GM19328 (cell line): Measurements from ENCODE around the gene CCNB1.
"Not testable (repeated sequence)": the region's sequence is repeated elsewhere in the genome, so short reads cannot be mapped to it uniquely, and the experiment has no call there.

ENCODE experiments used
- ATAC-seq: cut with Tn5 transposase; IDR thresholded peaks from one replicate; pipeline ENCODE4 v1.9.1; 2021; ENCODE audit warnings: mild to moderate bottlenecking, moderate library complexity; ENCODE audit not compliant: unreplicated experiment

Gene CCNB1

DNA sequence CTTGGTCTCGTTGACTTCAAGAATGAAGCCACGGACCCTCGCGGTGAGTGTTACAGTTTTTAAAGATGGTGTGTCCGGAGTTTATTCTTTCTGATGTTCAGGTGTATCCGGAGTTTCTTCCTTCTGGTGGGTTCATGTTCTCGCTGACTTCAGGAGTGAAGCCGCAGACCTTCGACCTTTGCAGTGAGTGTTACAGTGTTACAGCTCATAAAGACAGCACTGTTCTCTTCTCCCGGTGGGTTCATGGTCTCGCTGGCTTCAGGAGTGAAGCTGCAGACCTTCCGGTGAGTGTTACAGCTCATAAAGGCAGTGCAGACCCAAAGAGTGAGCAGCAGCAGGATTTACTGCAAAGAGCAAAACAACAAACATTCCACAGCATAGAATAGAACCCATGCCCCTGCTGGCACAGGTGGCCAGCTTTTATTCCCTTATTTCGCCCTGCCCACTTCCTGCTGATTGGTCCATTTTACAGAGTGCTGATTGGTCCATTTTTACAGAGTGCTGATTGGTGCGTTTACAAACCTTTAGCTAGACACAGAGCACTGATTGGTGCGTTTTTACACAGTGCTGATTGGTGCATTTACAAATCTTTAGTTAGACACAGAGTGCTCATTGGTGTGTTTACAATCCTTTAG lies 14.8 kb downstream of the CCNB1 start:
- not testable (repeated sequence) for ATAC-seq

DNA sequence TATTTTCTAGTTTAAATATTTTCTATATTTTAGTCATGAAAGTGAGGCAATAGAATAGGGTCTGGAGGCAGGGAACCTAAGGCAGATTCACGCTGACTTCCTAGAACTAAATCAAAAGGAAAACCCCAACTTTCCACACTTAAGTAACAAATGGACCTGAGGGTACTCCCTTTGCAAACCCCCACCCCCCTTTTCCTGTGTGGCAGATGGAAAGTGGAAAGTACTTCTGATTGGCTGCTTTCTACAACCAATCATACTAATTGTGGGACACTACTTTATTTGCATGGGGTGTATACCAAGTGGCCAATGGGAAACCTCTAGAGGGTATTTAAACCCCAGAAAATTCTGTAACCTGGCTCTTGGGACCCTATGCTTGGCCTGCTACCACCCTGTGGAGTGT lies 17.7 kb downstream of the CCNB1 start:
- ATAC-seq, result no peak

DNA sequence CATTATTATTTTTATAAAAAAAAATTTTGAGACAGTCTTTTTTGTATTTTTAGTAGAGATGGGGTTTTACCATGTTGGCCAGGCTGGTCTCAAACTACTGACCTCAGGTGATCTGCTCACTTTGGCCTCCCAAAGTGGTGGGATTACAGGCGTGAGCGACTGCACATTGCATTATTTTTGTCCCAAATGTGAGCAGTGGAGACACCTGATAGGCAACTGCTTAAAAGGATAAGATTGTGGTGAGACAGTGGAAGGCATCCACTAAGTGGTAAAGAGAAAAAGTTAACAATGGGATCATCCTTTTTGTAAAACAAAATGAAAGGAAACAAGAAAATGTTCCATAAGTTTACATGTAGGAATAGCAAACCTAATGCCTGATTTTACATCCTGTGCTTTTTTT lies 20.4 kb downstream of the CCNB1 start:
- no peak for ATAC-seq

DNA sequence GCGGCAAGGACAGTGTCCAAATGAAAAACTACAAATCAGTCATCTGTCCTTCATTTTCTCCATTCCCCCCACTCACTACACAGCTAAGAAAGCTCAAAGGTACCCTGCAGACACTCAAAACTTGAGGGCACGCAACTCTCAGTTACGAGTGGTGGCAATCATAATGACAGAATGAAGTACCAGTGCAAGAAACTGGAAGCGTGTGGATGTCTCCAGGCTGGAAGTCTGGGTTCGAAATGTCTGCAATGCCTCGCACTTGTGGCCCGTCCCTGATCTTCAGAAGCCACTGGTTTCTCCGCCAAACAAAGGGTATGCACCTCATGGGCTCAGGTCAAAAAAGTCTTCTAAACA lies 21.8 kb downstream of the CCNB1 start:
- ATAC-seq, result no peak

DNA sequence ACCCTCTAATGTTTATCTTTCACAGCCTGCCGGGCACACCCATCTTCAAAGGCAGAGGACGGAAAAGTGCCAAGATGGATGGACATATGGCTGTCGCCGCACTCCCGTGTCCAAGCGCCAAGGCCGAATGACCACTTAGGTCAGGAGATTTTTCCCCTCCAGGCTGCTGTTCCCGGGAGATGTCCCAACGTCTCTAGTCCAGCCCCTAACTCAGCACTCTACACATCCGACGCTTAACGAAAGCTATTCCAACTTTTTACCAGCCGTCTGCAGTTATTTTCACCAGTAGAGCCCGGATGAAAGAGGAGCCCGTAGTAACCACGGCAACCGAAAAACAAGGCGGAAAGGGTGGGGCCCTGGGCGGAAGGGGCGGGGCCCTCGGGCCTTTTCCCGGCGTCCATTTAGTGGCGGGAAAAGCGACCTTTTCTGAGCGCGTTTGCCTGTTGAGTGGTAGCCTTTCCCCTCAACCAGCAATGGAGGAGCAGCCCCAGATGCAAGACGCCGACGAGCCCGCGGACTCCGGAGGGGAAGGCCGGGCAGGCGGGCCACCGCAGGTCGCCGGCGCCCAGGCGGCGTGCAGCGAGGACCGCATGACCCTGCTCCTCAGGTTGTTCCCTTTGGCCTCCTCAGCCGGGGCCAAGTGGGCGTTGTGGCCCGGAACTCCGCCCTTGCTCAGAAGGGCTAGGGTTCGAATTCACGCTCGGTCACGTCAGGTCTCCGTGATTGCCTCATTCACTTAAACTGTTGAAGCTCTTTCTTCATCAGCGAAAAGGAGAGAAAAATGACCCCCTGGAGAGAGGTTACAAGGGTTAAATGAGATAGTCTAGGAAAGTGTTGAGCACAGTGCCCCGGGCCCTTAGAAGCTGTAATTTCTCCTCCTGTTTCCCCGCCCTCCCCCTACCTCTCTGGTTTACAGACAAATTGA lies 22.5 kb downstream of the CCNB1 start, which contains the start of gene CENPH:
Gene CENPH (plus strand): TSS at position 422 of the 925 bp plus-strand sequence. CDS start 52 bp downstream, at position 474.
- ATAC-seq, result peak; percentile 91

DNA sequence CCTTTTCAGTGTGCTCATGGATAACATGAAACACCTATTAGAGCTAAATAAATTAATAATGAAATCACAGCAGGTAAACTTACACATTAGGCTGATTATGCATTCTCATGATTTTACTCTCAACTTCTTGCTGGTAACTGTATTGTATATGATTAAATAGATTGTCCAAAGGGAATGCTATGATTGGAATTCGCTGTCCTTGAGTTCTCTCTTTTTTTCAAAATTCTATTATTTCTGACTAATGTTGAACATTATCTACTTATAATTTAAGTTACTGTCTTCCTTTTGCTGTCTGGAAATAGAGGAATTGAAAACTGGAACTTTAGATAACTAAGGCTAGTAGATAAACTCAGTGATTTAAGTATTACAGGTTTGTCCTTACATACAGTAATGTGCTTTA lies 35.5 kb downstream of the CCNB1 start:
- no peak for ATAC-seq

DNA sequence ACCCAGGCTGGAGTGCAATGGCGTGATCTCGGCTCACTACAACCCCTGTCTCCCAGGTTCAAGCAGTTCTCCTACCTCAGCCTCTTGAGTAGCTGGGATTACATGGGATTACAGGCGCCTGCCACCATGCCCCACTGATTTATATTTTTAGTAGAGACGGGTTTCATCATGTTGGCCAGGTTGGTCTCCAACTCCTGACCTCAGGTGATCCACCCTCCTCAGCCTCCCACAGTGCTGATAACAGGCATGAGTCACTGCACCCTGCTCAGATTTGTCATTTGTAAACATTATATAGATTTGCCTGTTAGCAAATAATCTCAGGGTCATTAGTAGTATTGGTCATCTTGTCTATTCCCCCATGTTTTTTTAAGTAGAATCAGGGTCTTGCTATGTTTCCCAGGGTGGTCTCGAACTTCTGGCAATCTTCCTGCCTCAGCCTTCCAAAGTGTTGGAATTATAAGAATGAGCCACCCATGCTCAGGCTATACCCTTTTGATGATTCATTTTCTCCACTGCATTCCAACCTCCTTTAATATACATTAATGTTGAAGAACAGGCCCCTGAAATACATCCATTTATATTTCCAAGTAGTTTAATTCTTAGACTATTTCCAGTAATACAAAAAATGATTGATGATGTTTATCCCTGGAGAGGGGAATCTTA lies 39.7 kb downstream of the CCNB1 start:
- no peak for ATAC-seq

DNA sequence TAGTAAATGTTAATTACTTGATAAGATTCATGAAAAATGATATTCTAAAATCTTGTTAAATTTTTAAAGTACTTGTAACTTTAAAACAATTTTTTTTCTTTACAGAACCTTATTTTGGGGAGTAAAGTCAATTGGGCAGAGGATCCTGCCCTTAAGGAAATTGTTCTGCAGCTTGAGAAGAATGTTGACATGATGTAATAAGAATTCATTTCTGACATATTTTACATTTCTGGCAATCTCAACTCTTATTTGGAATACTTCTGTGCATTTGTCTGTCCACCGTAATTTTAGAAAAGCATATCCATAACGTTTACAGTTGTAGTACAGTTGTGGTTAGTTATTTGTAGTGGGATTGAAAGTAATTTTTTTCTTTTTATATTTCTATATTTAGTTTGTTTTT lies 42.7 kb downstream of the CCNB1 start:
- ATAC-seq, result no peak

DNA sequence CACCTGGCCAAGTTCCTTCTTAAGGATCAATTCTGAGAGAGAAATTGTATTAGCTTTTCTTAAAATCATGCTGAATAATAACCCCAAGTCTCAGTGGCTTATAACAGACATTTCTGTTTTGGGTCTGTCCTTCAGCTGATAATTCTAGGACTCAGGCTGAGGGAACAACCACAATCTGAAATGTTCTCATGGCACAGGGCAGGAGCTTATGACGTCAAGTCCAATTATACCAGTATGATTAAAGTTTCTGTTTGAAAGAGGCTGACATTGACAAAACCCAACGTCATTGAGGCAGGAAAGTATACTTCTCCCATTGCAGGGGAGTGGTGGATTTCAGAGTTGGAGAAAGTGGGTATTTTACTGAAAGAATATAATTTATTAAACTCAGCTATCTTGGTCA lies 44.2 kb downstream of the CCNB1 start:
- no peak for ATAC-seq

DNA sequence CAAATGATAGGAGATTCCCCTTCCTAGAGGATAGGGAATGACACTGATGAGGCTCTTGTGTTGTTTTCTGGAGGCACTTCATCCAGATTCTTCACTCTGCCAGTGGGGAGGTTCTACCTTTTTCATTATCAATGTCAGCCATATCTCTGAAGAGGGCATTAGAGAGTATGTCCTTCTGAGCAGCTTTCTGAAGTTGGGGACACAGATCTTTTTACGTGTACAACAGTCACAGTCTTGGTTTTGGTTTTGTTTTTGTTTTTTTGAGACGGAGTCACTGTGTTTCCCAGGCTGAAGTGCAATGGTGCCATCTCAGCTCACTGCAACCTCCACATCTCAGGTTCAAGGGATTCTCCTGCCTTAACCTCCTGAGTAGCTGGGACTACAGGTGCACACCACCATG lies 45.1 kb downstream of the CCNB1 start:
- ATAC-seq, result no peak

DNA sequence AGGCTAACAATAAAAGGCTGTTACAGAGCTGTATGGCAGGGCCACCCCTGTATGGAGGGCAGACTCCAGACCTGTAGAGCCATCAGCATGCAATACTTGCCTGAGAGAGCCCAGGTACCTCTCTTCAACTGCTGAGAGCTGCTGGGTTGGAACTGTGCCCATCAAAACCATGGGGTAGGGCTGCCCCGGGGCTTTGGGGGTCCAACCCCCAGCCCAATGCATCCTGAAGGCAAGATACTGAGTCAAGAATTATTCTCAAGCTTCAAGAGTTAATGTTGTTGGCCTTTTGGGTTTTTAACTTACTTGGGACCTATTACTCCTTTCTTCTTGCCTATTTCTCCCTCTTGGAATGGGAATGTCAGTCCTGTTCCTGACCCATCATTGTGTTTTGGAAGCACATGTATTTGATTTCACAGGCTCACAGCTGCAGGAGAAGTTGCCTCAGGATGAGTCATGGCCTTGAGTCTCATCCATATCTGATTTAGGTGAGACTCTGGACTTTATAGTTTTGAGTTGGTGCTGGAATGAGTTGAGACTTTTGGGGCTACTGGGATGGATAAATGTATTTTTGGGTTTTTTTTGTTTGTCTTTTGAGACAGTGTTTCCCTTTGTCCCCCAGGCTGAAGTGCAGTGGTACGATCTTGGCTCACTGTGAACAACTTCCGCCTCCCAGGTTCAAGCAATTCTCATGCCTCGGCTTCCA lies 46.7 kb downstream of the CCNB1 start:
- ATAC-seq, result no peak

DNA sequence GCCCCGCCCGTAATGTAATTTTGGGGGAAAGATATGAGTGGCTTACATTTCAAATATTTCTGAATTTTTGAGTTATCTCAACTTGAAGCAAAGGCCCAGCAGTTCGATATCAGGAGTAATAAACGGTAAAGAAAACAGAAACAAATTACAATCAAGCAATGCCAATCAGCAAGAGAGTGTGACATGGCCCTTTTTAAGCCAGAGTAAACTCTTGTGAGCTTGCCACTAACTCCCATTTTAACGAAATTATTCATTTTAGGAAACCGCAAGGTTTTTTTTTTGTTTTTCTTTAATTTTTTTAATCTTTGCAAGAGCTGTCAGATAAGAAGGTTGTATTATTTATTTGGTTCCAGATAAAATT lies 50.2 kb downstream of the CCNB1 start:
- ATAC-seq, result no peak

DNA sequence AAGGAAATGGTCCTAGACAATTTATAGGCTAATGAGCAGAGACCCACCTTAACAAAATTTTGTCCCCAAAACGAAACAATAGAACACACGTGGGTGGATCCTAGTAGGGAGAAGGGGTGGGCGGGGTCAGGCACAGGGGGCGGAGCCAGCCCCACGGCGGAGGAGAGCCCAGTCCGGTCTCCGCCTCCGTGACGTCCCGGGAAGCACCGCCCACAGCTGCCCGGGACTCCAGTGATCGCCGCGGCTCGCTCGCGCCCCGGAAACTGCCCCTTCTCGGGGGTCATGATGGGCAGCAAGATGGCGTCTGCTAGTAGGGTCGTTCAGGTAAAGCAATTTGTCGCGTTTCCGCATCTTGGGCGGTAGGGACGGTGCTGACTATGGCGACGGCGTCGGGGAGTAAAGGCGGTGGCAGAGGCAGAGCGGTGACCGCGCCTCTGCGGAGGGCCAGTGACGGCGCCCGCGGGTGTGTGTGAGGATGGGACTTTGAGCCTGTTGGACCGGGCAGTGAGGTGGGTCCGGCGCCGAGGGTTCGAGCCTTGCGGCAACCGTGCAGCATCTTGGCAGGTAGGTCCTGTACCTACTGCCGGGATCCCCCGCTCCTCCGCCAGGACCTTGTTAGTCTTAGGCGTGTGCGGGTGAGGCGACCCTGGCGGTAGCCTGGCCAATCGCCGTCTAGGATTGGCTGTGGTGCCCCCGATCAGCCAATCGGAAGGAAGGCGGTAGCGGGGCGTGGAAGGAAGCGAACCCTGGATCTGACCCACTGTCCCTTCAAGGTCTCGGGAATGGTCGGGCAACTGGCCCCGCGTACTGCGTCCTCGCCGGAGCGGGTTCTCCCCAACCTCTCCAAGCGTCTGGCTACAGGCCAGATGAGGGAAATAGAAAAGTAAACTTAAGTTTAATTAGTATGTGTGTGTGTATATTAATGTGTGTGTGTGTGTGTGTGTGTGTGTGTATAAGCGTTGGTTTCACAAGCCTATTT lies 50.9 kb downstream of the CCNB1 start:
- ATAC-seq, result peak; percentile 88

DNA sequence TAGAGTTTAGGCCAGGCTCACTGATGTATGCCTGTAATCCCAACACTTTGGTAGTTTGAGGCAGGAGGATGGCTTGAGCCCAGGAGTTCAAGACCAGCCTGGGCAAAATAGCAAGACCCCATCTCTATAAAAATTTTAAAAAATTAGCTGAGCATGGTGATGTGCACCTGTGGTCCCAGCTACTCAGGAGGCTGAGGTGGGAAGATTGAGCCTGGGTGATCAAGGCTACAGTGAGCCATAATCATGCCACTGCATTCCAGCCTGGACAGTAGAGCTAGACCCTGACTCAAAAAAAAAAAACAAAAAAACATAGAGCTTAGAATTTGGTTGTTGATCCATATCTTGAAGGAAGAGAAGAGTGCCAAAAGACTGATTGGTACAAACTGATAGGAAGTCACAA lies 53.0 kb downstream of the CCNB1 start:
- no peak for ATAC-seq

DNA sequence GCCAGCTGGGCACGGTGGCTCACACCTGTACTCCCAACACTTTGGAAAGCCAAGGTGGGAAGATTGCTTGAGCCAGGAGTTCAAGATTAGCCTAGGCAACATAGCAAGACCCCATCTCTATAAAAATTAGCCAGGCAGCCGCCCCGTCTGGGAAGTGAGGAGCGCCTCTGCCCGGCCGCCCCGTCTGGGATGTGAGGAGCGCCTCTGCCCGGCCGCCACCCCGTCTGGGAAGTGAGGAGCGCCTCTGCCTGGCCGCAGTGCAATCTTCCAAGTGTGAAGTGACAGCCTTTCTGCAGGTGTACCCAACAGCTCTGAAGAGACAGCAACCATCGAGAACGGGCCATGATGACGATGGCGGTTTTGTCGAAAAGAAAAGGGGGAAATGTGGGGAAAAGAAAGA lies 53.4 kb downstream of the CCNB1 start:
- ATAC-seq, result not testable (repeated sequence)

DNA sequence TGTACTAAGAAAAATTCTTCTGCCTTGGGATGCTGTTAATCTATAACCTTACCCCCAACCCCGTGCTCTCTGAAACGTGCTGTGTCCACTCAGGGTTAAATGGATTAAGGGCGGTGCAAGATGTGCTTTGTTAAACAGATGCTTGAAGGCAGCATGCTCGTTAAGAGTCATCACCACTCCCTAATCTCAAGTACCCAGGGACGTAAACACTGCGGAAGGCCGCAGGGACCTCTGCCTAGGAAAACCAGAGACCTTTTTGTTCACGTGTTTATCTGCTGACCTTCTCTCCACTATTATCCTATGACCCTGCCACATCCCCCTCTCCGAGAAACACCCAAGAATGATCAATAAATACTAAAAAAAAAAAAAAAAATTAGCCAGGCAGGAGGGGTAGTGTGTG lies 53.9 kb downstream of the CCNB1 start:
- not testable (repeated sequence) for ATAC-seq

DNA sequence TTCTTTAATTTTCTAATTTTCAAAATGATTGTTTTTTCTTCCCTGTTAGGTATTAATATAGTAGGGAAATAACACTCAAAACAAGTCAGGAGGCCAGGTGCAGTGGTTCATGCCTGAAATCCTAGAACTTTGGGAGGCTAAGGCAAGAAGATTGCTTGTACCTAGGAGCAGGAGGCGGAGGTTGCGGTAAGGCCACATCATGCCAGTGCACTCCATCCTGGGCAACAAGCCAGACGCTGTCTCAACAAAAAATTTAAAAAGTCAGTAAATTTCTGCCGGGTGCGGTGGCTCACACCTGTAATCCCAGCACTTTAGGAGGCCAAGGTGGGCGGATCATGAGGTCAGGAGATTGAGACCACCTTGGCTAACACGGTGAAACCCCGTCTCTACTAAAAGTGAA lies 57.6 kb downstream of the CCNB1 start:
- no peak for ATAC-seq

DNA sequence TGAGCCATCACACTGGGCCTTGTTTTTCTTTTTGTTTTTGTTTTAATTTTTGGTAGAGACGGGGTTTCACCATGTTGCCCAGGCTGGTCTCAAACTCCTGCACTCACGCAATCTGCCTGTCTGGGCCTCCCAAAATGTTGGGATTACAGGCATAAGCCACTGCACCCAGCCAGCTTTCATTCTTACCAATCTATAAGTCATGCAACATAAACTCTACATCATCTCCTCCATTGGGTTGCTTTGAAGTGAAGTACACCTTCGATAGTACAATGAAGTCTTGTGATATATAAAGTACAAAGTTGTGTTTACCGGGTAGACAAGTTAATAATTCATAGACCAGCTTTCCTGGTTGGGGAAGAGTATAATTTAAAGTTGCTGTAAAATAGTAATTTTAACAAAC lies 58.9 kb downstream of the CCNB1 start:
- no peak for ATAC-seq
